ENCODE measurements around the gene RFNG.

Gene RFNG

DNA sequence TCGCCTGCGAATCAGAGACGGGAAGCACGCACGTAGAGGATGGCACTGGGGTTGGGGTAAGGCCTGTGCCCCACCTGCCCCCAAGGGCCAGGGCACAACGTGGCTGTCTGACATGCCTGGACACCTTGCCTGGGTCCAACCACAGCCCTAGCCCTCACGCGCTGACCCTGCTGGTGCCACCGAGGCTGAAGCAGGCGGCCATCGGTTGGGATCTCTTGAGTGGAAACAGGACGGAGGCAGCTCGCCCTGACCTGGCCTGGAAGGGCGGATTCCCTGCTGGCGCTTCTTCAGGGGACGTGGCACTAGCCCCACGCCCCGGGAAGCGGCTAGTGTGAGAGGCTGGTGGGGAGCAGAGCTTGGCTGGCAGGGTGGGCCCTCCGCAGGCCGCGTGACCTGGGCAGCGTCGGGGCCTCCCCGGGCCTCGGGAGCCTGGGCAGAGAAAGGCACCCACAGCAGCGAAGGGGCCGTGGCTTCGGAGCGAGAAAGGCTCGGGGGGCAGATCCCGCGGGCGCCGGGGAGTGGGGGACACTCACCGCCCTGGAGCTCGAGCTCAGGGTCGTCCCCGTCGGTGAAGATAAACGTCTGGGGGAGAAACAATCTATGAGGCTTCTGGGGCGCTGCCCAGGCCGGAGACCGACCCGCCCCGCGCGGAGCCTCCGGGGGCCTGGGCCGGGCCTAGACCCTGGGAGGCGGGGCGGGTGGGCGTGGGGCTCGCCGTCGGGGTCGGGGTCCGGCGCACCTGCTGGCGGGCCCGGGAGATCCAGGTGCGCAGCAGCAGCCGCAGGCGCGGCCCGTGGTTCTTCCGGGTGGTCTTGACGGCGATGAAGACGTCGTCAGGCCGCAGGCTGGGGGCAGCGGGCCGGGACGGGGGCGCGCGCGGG, 610 bp downstream of the RFNG start:
- peak overlapping the region; percentile 38 for H3K4me3 ChIP-seq (ENCODE audit: low read depth, low read length)
- no peak for DNase-seq (ENCODE audit: low read depth)
- TF ChIP-seq, protein P1, sequence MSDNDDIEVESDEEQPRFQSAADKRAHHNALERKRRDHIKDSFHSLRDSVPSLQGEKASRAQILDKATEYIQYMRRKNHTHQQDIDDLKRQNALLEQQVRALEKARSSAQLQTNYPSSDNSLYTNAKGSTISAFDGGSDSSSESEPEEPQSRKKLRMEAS (IDR thresholded peaks at IDR 0.05; ENCODE audit: low read depth, low read length), result no peak
- TF ChIP-seq MYC (IDR thresholded peaks at IDR 0.05; ENCODE audit: low read depth, low read length), result no peak
- TF ChIP-seq, protein P2, sequence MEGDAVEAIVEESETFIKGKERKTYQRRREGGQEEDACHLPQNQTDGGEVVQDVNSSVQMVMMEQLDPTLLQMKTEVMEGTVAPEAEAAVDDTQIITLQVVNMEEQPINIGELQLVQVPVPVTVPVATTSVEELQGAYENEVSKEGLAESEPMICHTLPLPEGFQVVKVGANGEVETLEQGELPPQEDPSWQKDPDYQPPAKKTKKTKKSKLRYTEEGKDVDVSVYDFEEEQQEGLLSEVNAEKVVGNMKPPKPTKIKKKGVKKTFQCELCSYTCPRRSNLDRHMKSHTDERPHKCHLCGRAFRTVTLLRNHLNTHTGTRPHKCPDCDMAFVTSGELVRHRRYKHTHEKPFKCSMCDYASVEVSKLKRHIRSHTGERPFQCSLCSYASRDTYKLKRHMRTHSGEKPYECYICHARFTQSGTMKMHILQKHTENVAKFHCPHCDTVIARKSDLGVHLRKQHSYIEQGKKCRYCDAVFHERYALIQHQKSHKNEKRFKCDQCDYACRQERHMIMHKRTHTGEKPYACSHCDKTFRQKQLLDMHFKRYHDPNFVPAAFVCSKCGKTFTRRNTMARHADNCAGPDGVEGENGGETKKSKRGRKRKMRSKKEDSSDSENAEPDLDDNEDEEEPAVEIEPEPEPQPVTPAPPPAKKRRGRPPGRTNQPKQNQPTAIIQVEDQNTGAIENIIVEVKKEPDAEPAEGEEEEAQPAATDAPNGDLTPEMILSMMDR (IDR thresholded peaks at IDR 0.05; ENCODE audit: low read depth, low read length), result no peak
- no peak for TF ChIP-seq POLR2A (IDR thresholded peaks at IDR 0.05; ENCODE audit: extremely low read depth, insufficient read length)

DNA sequence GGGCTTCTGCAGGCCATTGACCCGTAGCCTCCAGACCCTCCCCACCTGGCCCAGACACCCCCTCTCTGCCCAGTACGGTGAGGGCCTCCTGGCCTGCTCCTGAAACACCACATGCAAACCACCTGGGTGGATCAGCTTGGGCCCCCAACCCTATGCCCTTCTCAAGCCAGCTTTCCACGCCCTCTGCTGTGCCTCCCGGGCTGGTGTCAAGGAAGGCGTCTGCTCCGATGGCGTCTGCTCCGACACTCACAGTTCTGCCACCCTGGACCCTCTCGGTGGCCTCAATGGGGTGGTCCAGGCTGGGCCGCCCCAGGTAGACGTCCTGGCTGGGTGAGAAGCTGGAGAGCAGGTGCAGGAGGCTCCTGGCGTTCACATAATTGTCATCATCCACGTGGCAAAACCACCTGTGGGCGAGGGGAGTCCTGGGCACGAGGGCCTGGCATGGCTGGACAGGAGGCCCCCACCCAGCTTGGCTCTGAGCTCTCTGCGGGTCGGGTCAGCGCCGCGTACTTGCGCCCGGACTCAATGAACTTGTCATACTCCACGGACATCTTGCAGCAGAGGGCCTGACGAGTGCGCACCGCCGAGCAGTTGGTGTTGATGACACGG, 1.4 kb downstream of the RFNG start:
- H3K4me3 ChIP-seq (ENCODE audit: low read depth, low read length), result no peak overlapping the region
- DNase-seq (ENCODE audit: low read depth), result no peak
- TF ChIP-seq POLR2A (IDR thresholded peaks at IDR 0.05; ENCODE audit: extremely low read depth, insufficient read length) (no peak), MYC (IDR thresholded peaks at IDR 0.05; ENCODE audit: low read depth, low read length) (no peak)
- TF ChIP-seq, protein P1 (IDR thresholded peaks at IDR 0.05; ENCODE audit: low read depth, low read length), result no peak
- TF ChIP-seq, protein P2 (IDR thresholded peaks at IDR 0.05; ENCODE audit: low read depth, low read length), result no peak

DNA sequence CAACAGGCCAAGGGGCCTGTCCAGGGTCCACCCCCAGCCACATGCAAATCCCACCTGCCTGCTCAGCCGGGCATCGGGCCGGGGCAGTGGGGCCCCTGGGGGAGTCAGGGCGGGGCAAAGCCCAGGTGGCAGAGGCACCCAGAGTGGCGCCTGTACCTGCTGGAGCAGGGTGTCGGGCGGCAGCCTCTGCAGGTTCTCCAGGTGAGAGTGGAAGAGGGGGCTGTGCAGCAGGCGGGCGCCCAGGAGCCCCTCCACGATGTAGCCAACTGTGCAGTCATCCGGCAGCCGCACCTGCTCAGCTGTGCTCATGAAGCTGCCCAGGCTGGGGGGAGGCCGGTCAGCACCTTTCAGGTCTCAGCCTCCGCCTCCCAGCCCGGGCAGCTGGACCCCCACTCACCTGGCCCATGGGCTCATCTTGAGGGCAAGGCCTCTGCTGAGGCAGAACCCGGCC, 2.1 kb downstream of the RFNG start:
- no peak overlapping the region for H3K4me3 ChIP-seq (ENCODE audit: low read depth, low read length)
- TF ChIP-seq, protein P1 (IDR thresholded peaks at IDR 0.05; ENCODE audit: low read depth, low read length), result no peak
- no peak for TF ChIP-seq MYC (IDR thresholded peaks at IDR 0.05; ENCODE audit: low read depth, low read length)
- TF ChIP-seq, protein P2 (IDR thresholded peaks at IDR 0.05; ENCODE audit: low read depth, low read length), result no peak
- TF ChIP-seq POLR2A (IDR thresholded peaks at IDR 0.05; ENCODE audit: extremely low read depth, insufficient read length), result no peak
- no peak for DNase-seq (ENCODE audit: low read depth)

DNA sequence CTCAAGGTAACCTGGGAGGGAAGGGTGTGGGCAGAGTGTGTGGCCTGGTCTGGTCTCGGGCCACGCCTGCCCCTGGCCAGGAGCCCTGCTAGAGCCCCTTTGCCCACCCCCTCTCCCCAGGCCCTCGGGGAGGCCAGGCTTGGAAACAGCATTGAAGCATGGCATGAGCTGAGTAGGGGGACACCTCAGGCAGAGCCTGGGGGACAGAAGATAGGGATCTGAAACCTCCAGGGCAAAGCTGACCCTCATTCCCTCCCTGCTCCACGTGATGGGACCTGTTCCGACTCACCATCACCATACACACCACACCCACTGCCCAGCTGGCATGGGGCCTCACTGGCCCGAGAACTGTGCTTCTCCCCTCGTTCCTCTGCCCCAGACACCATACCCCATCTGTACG, 2.5 kb downstream of the RFNG start:
- no peak overlapping the region for H3K4me3 ChIP-seq (ENCODE audit: low read depth, low read length)
- TF ChIP-seq POLR2A (IDR thresholded peaks at IDR 0.05; ENCODE audit: extremely low read depth, insufficient read length) (no peak), MYC (IDR thresholded peaks at IDR 0.05; ENCODE audit: low read depth, low read length) (no peak)
- TF ChIP-seq, protein P2 (IDR thresholded peaks at IDR 0.05; ENCODE audit: low read depth, low read length), result no peak
- TF ChIP-seq, protein P1 (IDR thresholded peaks at IDR 0.05; ENCODE audit: low read depth, low read length), result no peak
- DNase-seq (ENCODE audit: low read depth), result no peak

DNA sequence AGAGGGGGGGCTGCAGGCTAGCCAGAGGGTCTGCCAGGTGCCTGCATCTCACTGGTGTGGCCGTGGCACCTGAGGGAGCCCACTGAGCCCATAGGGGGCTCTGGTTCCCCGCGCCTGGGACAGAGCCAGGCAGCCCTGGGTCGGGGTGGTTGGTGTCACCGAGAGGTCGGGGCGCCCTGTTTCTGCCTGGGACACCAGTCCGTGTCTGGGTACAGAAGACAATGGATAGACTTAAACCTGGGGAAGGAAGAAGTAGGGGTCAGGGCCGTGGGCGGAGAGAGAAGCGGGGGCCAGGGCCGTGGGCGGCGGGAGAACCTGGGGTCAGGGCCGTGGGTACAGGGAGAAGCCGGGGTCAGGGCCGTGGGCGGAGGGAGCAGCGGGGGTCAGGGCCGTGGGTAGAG, 3.0 kb downstream of the RFNG start:
- TF ChIP-seq, protein P1 (IDR thresholded peaks at IDR 0.05; ENCODE audit: low read depth, low read length), result no peak
- TF ChIP-seq POLR2A (IDR thresholded peaks at IDR 0.05; ENCODE audit: extremely low read depth, insufficient read length) (no peak), MYC (IDR thresholded peaks at IDR 0.05; ENCODE audit: low read depth, low read length) (no peak)
- TF ChIP-seq, protein P2 (IDR thresholded peaks at IDR 0.05; ENCODE audit: low read depth, low read length), result no peak
- no peak overlapping the region for H3K4me3 ChIP-seq (ENCODE audit: low read depth, low read length)
- DNase-seq (ENCODE audit: low read depth), result no peak

All from NB4 (cell line).